RWPE1 (cell line): ENCODE results near the gene PPP3CA.

Experiments
- CTCF ChIA-PET: fragments of 350-600 bp; sonication (Branson Sonifier 250); formaldehyde crosslinking; extraction: SDS; loops from one replicate; lab custom pipeline; 2021; lab: Yijun Ruan, JAX
- POLR2A ChIA-PET: fragments of 400-600 bp; formaldehyde crosslinking; extraction: SDS; loops from one replicate; lab custom pipeline; 2020; ENCODE audit warnings: antibody characterized with exemption; ENCODE audit not compliant: low non-redundant PET; lab: Yijun Ruan, JAX
- DNase-seq: peaks from one replicate; pipeline ENCODE4 v3.0.0; 2012; ENCODE audit warnings: low spot score
- H3K27ac ChIP-seq: fragments of 450-650 bp; 2 replicates; pipeline ENCODE4 v1.5.1; 2017
- CTCF ChIP-seq: fragments of 450-650 bp; conservative IDR thresholded peaks from 2 replicates; pipeline ENCODE4 v1.5.1; 2017; ENCODE audit warnings: low read depth, mild to moderate bottlenecking

Gene PPP3CA

GRCh38 chr4:101259876-101260275 is 87.5 kb downstream of the PPP3CA start:
- no peak for TF ChIP-seq CTCF
- ChIA-PET POLR2A (no interaction called here), CTCF (no interaction called here)
- no peak for DNase-seq
- no peak overlapping the region for H3K27ac ChIP-seq

GRCh38 chr4:101258883-101259282 is 88.4 kb downstream of the PPP3CA start:
- H3K27ac ChIP-seq = no peak overlapping the region
- no peak for TF ChIP-seq CTCF
- CTCF ChIA-PET = no interaction called here
- no peak for DNase-seq
- POLR2A ChIA-PET = no interaction called here

GRCh38 chr4:101256222-101256621 is 91.1 kb downstream of the PPP3CA start:
- TF ChIP-seq CTCF = no peak
- ChIA-PET CTCF (no interaction called here), POLR2A (no interaction called here)
- DNase-seq = no peak
- no peak overlapping the region for H3K27ac ChIP-seq

GRCh38 chr4:101254776-101255175 is 92.5 kb downstream of the PPP3CA start:
- no peak overlapping the region for H3K27ac ChIP-seq
- no peak for TF ChIP-seq CTCF
- POLR2A ChIA-PET = no interaction called here
- no peak for DNase-seq
- CTCF ChIA-PET = no interaction called here

- DNase-seq = no peak
- ChIA-PET CTCF (no interaction called here), POLR2A (no interaction called here)
- no peak for TF ChIP-seq CTCF
- no peak overlapping the region for H3K27ac ChIP-seq
Observed at GRCh38 chr4:101253121-101253520, 94.2 kb downstream of the PPP3CA start.

- TF ChIP-seq CTCF = no peak
- ChIA-PET POLR2A (no interaction called here), CTCF (no interaction called here)
- DNase-seq = no peak
- no peak overlapping the region for H3K27ac ChIP-seq
Observed at GRCh38 chr4:101252721-101253120, 94.6 kb downstream of the PPP3CA start.

- H3K27ac ChIP-seq = no peak overlapping the region
- DNase-seq = no peak
- POLR2A ChIA-PET = no interaction called here
- CTCF ChIA-PET = interaction anchor here (1.0 kb wide), 1 partner anchor 19 kb away, joined by 3 read pairs; no protein-coding TSS in a partner anchor
- TF ChIP-seq CTCF = no peak
Observed at GRCh38 chr4:101251261-101251660, 96.1 kb downstream of the PPP3CA start.
